Lower lobe of right lung (tissue), 2 donors: ENCODE data around the gene TOX3. TPM values are rescaled to one million over a fixed set of nuclear protein-coding genes. Genes with fewer than 3 reads are reported as not detected.

Experiments
- ATAC-seq, 2 donors: fragments of 200-7000 bp; cut with Tn5 transposase; one replicate each; pipeline ENCODE4 v1.9.1; 2020 to 2022; ENCODE audit warnings: mild to moderate bottlenecking in 2 of 2, moderate library complexity in 2 of 2
- DNase-seq: peaks from one replicate; pipeline ENCODE4 v3.0.0-alpha.2; 2020
- H3K27ac ChIP-seq: fragments of 200-600 bp; one replicate; pipeline ENCODE4 v1.8.0; 2022
- H3K27me3 ChIP-seq: fragments of 200-600 bp; one replicate; pipeline ENCODE4 v1.8.0; 2022; ENCODE audit warnings: low read depth
- H3K36me3 ChIP-seq: fragments of 200-600 bp; one replicate; pipeline ENCODE4 v1.8.0; 2022; ENCODE audit warnings: mild to moderate bottlenecking
- H3K4me1 ChIP-seq: fragments of 200-600 bp; one replicate; pipeline ENCODE4 v1.8.0; 2022
- H3K4me3 ChIP-seq: fragments of 200-600 bp; one replicate; pipeline ENCODE4 v1.8.0; 2022; ENCODE audit warnings: mild to moderate bottlenecking
- H3K9me3 ChIP-seq: fragments of 200-600 bp; one replicate; pipeline ENCODE4 v1.8.0; 2022
- intact Hi-C: fragments of 100-400 bp; cut with DNase I; formaldehyde crosslinking; loops from one replicate; pipeline ENCODE4 v1.11.0; 2022
- total RNA-seq: library from RNA; stranded (reverse); fragmentation: NEBNext Ultra II Directional; extraction: Animal tissue kit (Norgen Biotek cat#: 25700); gene quantifications from one replicate; pipeline ENCODE4 v1.2.1, GENCODE V29; 2021
- TF ChIP-seq, protein P1 (sequence below): fragments of 200-600 bp; IDR thresholded peaks from one replicate; pipeline ENCODE4 v1.8.0; 2022; ENCODE audit warnings: antibody characterized with exemption, mild to moderate bottlenecking
- donor health status: DM: no; HTN: yes; CAD: no; lungs with severe emphysema.

TOX3 gene
- total RNA-seq, 1 donor from 2014 or later: 4.1 TPM

DNA sequence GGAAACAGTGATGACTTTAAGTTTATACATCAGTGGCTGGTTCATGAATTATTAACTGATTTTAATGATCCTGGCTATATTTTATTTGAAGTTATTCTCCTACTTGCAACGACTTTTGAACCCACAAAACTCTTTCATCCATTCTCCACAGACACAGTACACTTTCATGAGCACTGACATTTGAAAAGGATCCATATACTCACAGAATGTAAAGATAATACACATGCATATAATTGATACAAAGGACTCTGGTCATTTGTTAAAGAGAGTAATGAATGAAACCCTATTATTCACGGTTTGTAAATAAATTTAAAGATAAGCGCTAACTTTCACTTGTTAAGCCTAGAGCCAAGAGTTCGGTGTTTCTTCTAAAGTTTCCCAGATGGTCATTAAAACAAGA, 3.3 kb downstream of the TOX3 start:
- Histone ChIP-seq H3K27me3 (peaks cover 49% of the 10 kb centered on the region), H3K36me3 (no peaks in the 10 kb centered on the region), H3K9me3 (no peaks in the 10 kb centered on the region), H3K4me1 (peaks cover 11% of the 10 kb centered on the region), H3K4me3 (no peak overlapping the region), H3K27ac (no peak overlapping the region)
- intact Hi-C loops: no loop called here
- no peak for ATAC-seq
- TF ChIP-seq, protein P1, sequence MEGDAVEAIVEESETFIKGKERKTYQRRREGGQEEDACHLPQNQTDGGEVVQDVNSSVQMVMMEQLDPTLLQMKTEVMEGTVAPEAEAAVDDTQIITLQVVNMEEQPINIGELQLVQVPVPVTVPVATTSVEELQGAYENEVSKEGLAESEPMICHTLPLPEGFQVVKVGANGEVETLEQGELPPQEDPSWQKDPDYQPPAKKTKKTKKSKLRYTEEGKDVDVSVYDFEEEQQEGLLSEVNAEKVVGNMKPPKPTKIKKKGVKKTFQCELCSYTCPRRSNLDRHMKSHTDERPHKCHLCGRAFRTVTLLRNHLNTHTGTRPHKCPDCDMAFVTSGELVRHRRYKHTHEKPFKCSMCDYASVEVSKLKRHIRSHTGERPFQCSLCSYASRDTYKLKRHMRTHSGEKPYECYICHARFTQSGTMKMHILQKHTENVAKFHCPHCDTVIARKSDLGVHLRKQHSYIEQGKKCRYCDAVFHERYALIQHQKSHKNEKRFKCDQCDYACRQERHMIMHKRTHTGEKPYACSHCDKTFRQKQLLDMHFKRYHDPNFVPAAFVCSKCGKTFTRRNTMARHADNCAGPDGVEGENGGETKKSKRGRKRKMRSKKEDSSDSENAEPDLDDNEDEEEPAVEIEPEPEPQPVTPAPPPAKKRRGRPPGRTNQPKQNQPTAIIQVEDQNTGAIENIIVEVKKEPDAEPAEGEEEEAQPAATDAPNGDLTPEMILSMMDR: no peak
- no peak for DNase-seq

DNA sequence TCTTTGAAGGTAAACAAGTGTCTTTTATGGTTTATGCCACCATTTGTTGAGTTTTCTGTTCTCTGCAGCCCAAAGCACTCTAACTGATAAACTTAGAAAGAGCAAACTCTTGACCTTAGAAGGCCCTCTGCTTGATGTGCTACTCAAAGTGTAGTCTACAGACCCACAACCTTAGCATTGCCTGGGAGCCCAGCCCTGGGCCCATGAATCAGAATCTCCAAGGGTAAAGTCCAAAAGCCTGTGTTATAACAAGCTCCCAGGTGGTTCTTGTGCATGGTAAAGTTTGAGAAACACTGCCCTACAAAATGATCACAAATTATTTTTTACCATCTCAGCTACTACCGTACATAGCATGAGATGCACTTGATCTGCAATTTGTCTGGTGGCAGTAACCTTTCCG, 6.0 kb downstream of the TOX3 start:
- peaks cover 28% of the 10 kb centered on the region for H3K27me3 ChIP-seq
- H3K4me3 ChIP-seq: no peak overlapping the region
- H3K4me1 ChIP-seq: peaks cover 8% of the 10 kb centered on the region
- no peak for ATAC-seq
- H3K27ac ChIP-seq: no peak overlapping the region
- no peaks in the 10 kb centered on the region for H3K9me3 ChIP-seq
- no peak for DNase-seq
- no peaks in the 10 kb centered on the region for H3K36me3 ChIP-seq
- intact Hi-C loops: no loop called here
- TF ChIP-seq, protein P1: no peak

DNA sequence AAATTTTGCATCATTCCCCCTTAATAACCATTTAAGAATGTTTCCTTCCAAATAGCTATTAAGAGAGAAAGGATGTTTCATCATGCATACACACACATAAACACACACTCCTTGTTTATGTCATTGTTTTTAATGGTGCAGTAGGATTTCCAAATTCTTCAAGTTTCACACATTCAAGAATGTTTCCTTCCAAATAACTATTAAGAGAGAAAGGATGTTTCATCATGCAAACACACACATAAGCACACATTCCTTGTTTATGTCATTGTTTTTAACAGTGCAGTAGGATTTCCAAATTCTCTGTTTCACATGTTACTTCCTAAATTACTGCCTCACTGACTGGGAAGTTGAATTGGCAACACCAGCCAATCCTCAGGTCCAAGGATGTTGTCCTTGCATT, 7.8 kb downstream of the TOX3 start:
- DNase-seq (no peak), ATAC-seq (no peak)
- TF ChIP-seq, protein P1: no peak
- H3K9me3 ChIP-seq: no peaks in the 10 kb centered on the region
- H3K27ac ChIP-seq: no peak overlapping the region
- H3K27me3 ChIP-seq: peaks cover 11% of the 10 kb centered on the region
- H3K36me3 ChIP-seq: no peaks in the 10 kb centered on the region
- H3K4me3 ChIP-seq: no peak overlapping the region
- intact Hi-C loops: no loop called here
- H3K4me1 ChIP-seq: no peaks in the 10 kb centered on the region

DNA sequence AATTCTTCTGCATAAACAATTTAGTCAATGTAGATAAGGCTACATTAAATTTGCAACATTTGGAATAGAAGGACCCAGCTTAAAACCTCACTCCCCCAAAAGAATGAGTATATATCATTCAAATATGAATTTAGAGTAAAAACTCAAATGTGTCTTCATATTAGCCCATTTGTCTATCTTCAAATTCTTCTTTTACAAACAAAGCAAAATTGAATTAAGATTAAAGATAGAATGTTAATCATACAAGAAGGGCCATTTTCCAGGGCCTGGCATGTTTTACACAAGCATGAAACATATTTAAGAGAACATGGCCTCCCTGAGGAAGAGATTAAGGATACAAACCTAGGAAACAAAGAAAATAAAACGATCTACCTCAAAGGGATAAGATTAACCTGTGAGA, 8.4 kb downstream of the TOX3 start:
- H3K4me1 ChIP-seq: no peaks in the 10 kb centered on the region
- DNase-seq (no peak), ATAC-seq (no peak)
- H3K27me3 ChIP-seq: peaks cover 8% of the 10 kb centered on the region
- TF ChIP-seq, protein P1: no peak
- intact Hi-C loops: no loop called here
- H3K4me3 ChIP-seq: no peak overlapping the region
- no peak overlapping the region for H3K27ac ChIP-seq
- H3K36me3 ChIP-seq: no peaks in the 10 kb centered on the region
- no peaks in the 10 kb centered on the region for H3K9me3 ChIP-seq

DNA sequence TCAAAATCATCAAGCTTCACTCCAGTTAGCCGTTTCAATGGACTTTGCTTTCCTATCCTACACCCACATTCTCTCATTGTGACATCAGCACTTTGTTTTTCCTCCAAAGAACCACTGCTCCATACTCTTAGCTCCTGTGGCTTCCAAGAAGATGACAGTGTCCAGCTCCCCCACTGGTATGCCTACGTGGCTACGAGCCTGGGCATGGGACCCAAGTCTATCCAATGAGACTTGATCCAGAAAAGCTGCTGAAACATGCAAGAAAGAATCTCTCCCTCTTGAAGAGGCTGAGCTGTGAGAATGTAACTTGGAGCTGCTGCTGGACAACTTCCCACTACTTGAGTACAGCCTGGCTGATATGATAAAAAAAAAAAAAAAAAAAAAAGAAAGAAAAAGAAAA, 9.4 kb downstream of the TOX3 start:
- no peak for DNase-seq
- peaks cover 3% of the 10 kb centered on the region for H3K27me3 ChIP-seq
- no peaks in the 10 kb centered on the region for H3K9me3 ChIP-seq
- TF ChIP-seq, protein P1: no peak
- H3K36me3 ChIP-seq: no peaks in the 10 kb centered on the region
- intact Hi-C loops: no loop called here
- no peak overlapping the region for H3K4me3 ChIP-seq
- no peak for ATAC-seq
- H3K4me1 ChIP-seq: no peaks in the 10 kb centered on the region
- H3K27ac ChIP-seq: no peak overlapping the region

DNA sequence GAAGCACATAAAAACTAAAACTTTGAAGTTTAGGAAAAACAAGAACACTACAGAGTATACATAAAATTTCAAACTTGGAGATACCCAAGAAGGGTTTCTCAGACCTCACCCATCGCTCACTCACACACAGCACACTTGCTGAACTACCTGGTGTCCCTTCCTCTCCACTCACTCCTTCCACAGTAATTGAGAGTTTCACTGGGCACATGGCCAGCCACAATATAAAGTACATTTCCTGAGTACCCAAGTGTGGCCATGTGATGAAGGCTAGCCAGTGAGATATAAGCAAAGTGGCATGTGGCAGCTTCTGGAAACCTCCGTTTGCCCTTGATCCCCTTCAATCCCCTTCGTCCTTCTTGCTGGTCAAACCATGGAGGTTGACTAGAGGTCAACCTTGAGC, 11.9 kb downstream of the TOX3 start:
- TF ChIP-seq, protein P1: no peak
- intact Hi-C loops: no loop called here
- no peaks in the 10 kb centered on the region for H3K9me3 ChIP-seq
- DNase-seq (no peak), ATAC-seq (peak; percentile 19 to 51)
- no peak overlapping the region for H3K4me3 ChIP-seq
- H3K27me3 ChIP-seq: no peaks in the 10 kb centered on the region
- H3K27ac ChIP-seq: no peak overlapping the region
- no peaks in the 10 kb centered on the region for H3K36me3 ChIP-seq
- H3K4me1 ChIP-seq: no peaks in the 10 kb centered on the region
